SH-SY5Y (cell line): ENCODE data around the gene DSP.

Experiments
- GATA2 ChIP-seq: IDR thresholded peaks from 2 replicates; pipeline ENCODE4 v1.6.1; 2011; ENCODE audit warnings: mild to moderate bottlenecking, low read depth, low read length
- GATA3 ChIP-seq: IDR thresholded peaks from 2 replicates; pipeline ENCODE4 v1.6.1; 2011; ENCODE audit warnings: low read depth, mild to moderate bottlenecking, low read length, moderate library complexity

DSP gene

DNA sequence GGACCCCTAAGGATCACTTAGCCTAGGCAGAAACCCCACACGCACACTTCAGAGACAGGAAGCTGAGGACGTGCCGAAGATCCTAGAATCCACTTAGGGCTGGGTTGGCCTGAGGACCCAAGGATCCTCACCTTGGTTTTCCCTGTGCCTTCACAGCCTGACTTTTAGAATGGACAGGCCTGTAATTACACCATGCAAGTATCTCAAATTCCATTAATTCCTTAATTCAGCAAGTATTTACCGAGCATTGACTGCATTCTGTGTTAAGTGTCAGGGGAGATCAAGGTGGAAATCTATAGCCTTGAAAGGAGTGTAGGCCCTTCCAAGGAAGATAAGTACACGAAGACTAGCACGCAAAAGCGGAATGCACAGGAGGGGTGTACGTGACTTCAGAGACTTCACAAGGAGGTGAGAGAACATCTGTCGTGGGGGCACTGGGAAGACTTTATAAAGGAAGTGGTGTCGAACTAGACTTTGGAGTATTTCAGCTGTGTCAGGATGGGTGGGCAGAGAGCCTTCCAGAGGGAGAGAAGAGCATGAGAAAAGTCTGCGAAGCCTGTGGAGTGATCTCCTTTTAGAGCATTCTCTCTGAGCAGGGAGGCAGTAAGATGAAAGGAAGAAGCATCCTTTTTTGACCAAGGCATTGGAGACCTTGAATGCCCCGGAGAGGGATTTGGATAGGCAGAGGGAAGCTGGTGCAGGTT lies 4.0 kb downstream of the DSP start:
- TF ChIP-seq GATA2 (no peak), GATA3 (no peak)

- TF ChIP-seq GATA2 (no peak), GATA3 (no peak)
Measured at GRCh38 chr6:7546020-7546369, 4.5 kb downstream of the DSP start.

DNA sequence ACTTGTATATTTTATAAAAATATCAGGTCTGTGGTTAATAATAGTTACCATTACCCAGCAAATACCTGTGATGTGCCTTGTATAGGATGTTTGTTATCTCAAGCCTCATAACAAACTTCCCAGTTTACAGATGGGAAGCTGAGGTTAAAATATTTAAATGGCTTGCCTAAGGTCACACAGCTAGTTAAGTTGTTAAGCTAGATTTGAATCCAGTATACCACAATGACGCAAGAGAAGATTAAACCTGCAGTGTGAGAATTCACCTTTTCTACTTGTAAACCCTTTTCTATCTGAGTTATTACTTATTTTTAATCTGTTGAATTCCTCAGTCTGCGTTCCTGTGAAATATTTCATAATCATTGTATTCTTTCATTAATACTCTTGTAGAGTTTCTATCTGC lies 4.9 kb downstream of the DSP start:
- no peak for TF ChIP-seq GATA2
- no peak for TF ChIP-seq GATA3

- TF ChIP-seq GATA3, result no peak
- no peak for TF ChIP-seq GATA2
Measured at GRCh38 chr6:7546896-7547295, 5.4 kb downstream of the DSP start.

GRCh38 chr6:7547315-7547714 lies 5.8 kb downstream of the DSP start:
- no peak for TF ChIP-seq GATA3
- no peak for TF ChIP-seq GATA2

- TF ChIP-seq GATA3 (no peak), GATA2 (no peak)
Measured at GRCh38 chr6:7550433-7550801, 8.9 kb downstream of the DSP start.

DNA sequence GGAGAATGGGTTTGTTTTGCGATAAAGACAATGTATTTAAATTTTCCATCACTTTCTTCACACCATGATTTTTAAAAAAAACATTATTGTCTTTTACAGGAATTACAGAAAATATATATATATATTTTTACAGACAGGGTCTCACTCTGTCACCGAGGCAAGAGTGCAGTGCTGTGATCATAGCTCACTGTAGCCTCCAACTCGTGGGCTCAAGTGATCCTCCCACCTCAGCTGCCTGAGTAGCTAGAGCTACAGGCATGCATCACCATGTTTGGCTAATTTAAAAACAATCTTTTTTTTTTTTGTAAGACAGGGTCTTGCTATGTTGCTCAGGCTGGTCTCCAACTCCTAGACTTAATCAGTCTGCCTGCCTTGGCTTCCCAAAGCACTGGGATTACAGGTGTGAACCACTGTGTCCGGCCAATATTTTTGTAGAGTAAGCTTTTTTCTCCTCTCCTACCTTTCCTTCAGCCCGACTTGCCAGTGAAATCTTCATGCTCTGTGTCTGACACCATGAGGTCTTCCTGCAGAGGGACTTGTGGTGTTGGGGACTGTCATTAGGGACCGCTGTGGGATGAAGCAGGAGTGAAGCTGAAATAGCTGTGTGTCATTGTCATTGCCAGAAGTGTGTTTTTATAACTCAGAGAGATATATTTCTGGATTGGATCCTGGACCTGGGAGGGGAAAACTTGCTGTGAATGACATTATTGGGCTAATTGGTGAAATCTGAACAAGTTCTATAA lies 13.2 kb downstream of the DSP start:
- no peak for TF ChIP-seq GATA3
- TF ChIP-seq GATA2, result no peak

GRCh38 chr6:7555671-7556070 lies 14.2 kb downstream of the DSP start:
- TF ChIP-seq GATA3, result no peak
- no peak for TF ChIP-seq GATA2

DNA sequence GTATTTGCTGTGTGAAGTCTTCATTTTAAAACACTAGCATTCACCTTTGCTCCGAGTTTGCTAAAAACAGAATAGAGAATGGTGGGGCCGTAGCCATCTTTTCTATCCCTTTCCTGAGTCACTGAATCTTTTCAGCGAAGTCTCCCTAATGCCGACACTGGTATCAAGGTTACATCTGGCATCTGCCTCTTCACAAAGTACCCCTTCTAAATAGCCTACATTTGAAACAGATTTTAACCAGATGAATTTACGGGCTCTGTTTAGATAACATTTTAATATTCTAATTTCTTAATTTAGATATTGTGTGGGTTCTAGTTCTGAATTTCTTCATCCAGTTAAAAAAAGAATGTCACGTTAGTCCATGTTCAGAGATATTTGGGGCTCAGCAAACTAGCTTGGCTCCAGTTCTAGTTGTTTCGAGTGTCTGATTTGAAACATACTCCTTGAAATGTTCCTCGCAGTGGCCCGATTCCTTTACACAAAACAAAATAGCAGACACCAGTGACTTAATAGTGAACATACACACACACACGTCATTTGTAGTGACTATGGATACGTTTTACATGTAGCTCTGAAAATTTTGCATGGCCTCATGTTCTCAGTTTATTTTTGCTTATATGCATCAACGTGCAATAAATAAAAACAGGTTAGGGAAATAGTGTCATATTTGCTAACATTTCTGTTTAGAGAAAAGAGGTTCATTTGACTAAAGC lies 15.1 kb downstream of the DSP start:
- no peak for TF ChIP-seq GATA2
- no peak for TF ChIP-seq GATA3

- TF ChIP-seq GATA3 (no peak), GATA2 (no peak)
Measured at GRCh38 chr6:7557652-7558051, 16.2 kb downstream of the DSP start.

DNA sequence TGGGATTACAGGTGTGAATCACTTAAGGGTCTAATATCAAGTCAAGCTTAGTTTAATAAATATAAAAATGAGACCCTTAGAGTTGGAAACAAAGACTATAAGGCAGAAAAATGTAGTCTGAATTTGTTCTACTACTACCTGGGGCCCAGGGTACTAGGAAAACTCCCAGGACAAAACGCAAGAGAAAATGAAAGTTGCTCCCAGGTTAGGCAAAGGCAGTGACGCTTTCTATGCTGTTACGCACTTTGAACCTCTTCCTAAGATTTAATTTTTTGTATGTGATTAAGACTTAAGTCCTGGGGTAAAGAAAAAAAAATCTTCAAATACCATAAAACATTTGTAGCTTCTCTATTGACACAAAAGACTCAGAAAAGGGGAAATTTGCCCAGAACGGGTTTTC lies 17.3 kb downstream of the DSP start:
- TF ChIP-seq GATA3, result no peak
- TF ChIP-seq GATA2, result no peak

GRCh38 chr6:7559196-7559595 lies 17.7 kb downstream of the DSP start:
- TF ChIP-seq GATA2, result no peak
- TF ChIP-seq GATA3, result no peak

GRCh38 chr6:7559651-7560385 lies 18.3 kb downstream of the DSP start:
- TF ChIP-seq GATA3, result no peak
- TF ChIP-seq GATA2, result no peak
